DND-41 (cell line): ENCODE data around the gene RASGRP1.

Source experiments
- CTCF ChIP-seq: IDR thresholded peaks from 2 replicates; pipeline ENCODE4 v1.5.1; 2012; ENCODE audit warnings: borderline replicate concordance, low read length, moderate library complexity, mild to moderate bottlenecking; ENCODE audit not compliant: poor library complexity, severe bottlenecking; ENCODE audit errors: extremely low read depth
- EZH2 ChIP-seq: IDR thresholded peaks from 3 replicates; pipeline ENCODE4 v1.6.1; 2012; ENCODE audit warnings: borderline replicate concordance, low read depth, mild to moderate bottlenecking, moderate library complexity, low read length, inconsistent platforms; ENCODE audit not compliant: severe bottlenecking

DNA sequence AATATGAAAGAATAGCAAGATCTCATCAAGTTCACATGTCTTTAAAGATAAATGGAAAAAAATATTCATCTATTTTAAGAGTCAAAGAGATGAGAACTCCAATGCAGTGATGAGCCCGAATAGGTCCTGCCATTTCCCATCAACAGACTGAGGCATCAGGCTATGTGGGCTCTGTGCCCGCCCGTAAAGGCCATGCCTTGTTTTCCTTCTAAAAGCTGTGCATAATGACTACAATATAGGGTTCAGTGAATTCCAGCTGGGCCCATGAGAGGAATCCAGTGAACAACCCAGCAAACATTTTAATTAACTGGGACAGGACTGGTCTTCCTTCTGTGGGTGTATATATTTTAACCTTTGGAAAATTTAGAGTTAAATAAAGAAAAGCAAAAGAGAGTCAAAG lies 44.6 kb downstream of the RASGRP1 start:
- TF ChIP-seq EZH2 = no peak
- TF ChIP-seq CTCF = no peak
